ENCODE measurements around the gene CHRDL2. TPM values are rescaled to one million over a fixed set of nuclear protein-coding genes. Genes with fewer than 3 reads are reported as not detected.

CHRDL2 gene
- polyA plus RNA-seq, 1 experiment: 0.09 TPM

GRCh38 chr11:74687237-74688023, 43.8 kb downstream of the CHRDL2 start:
- no peaks in the 10 kb centered on the region for H3K27me3 ChIP-seq (ENCODE audit: control insufficient read depth, insufficient read depth, low read length)
- TF ChIP-seq CTCF (IDR thresholded peaks at IDR 0.05; ENCODE audit: insufficient read depth, low read depth, low read length): no peak
- H3K4me3 ChIP-seq (ENCODE audit: low read depth, low read length): no peak overlapping the region
- no peaks in the 10 kb centered on the region for H3K36me3 ChIP-seq (ENCODE audit: control insufficient read depth, insufficient read depth, low read length)
- POLR2A ChIA-PET: no interaction called here
- no peak for DNase-seq (ENCODE audit: low read depth)
- CTCF ChIA-PET: interaction anchor here (0.6 to 3.0 kb wide), 5 partner anchors 9 to 54 kb away, joined by 3 to 15 read pairs (median 3); no protein-coding TSS in a partner anchor

- no peaks in the 10 kb centered on the region for H3K36me3 ChIP-seq (ENCODE audit: control insufficient read depth, insufficient read depth, low read length)
- no peaks in the 10 kb centered on the region for H3K27me3 ChIP-seq (ENCODE audit: control insufficient read depth, insufficient read depth, low read length)
- H3K4me3 ChIP-seq (ENCODE audit: low read depth, low read length): no peak overlapping the region
- ChIA-PET CTCF (interaction anchor here (0.6 to 3.0 kb wide), 7 partner anchors 10 to 54 kb away, joined by 3 to 15 read pairs (median 3); no protein-coding TSS in a partner anchor), POLR2A (no interaction called here)
- TF ChIP-seq CTCF (IDR thresholded peaks at IDR 0.05; ENCODE audit: insufficient read depth, low read depth, low read length): no peak
- DNase-seq (ENCODE audit: low read depth): no peak
These were observed 44.4 kb downstream of the CHRDL2 start for GRCh38 chr11:74686792-74687191.

GRCh38 chr11:74685905-74686304, 45.3 kb downstream of the CHRDL2 start:
- ChIA-PET CTCF (interaction anchor here (0.9 to 1.8 kb wide), 6 partner anchors 14 to 75 kb away, joined by 3 to 6 read pairs (median 4); no protein-coding TSS in a partner anchor), POLR2A (no interaction called here)
- Histone ChIP-seq H3K27me3 (ENCODE audit: control insufficient read depth, insufficient read depth, low read length) (no peaks in the 10 kb centered on the region), H3K36me3 (ENCODE audit: control insufficient read depth, insufficient read depth, low read length) (no peaks in the 10 kb centered on the region), H3K4me3 (ENCODE audit: low read depth, low read length) (no peak overlapping the region)
- no peak for TF ChIP-seq CTCF (IDR thresholded peaks at IDR 0.05; ENCODE audit: insufficient read depth, low read depth, low read length)
- no peak for DNase-seq (ENCODE audit: low read depth)

- ChIA-PET CTCF (interaction anchor here (0.9 to 1.8 kb wide), 7 partner anchors 9 to 82 kb away, joined by 3 to 9 read pairs (median 4); no protein-coding TSS in a partner anchor), POLR2A (no interaction called here)
- no peak overlapping the region for H3K4me3 ChIP-seq (ENCODE audit: low read depth, low read length)
- DNase-seq (ENCODE audit: low read depth): no peak
- TF ChIP-seq CTCF (IDR thresholded peaks at IDR 0.05; ENCODE audit: insufficient read depth, low read depth, low read length): no peak
- no peaks in the 10 kb centered on the region for H3K27me3 ChIP-seq (ENCODE audit: control insufficient read depth, insufficient read depth, low read length)
- no peaks in the 10 kb centered on the region for H3K36me3 ChIP-seq (ENCODE audit: control insufficient read depth, insufficient read depth, low read length)
These were observed 45.9 kb downstream of the CHRDL2 start for GRCh38 chr11:74685338-74685737.

GRCh38 chr11:74684661-74685060, 46.6 kb downstream of the CHRDL2 start:
- POLR2A ChIA-PET: no interaction called here
- no peaks in the 10 kb centered on the region for H3K27me3 ChIP-seq (ENCODE audit: control insufficient read depth, insufficient read depth, low read length)
- CTCF ChIA-PET: interaction anchor here (0.9 to 1.5 kb wide), 6 partner anchors 8 to 82 kb away, joined by 3 to 9 read pairs (median 4); no protein-coding TSS in a partner anchor
- DNase-seq (ENCODE audit: low read depth): no peak
- H3K36me3 ChIP-seq (ENCODE audit: control insufficient read depth, insufficient read depth, low read length): no peaks in the 10 kb centered on the region
- H3K4me3 ChIP-seq (ENCODE audit: low read depth, low read length): no peak overlapping the region
- no peak for TF ChIP-seq CTCF (IDR thresholded peaks at IDR 0.05; ENCODE audit: insufficient read depth, low read depth, low read length)
